Breast epithelium (tissue), 3 donors: ENCODE data around the gene COL6A6.

Experiments used
- POLR2A ChIP-seq: fragments of 450-650 bp; IDR thresholded peaks from one replicate; pipeline ENCODE4 v1.6.1; 2016; ENCODE audit warnings: antibody characterized with exemption, mild to moderate bottlenecking, moderate library complexity
- POLR2AphosphoS5 ChIP-seq, 3 donors: sonication (generic); formaldehyde crosslinking; IDR thresholded peaks; one replicate each; pipeline ENCODE4 v1.6.1; 2017; ENCODE audit warnings: antibody characterized with exemption in 3 of 3
- TF ChIP-seq, protein P1 (sequence below), 3 donors: fragments of 450-650 bp; IDR thresholded peaks; one replicate each; pipeline ENCODE4 v1.5.1; 2016 to 2017; ENCODE audit warnings: antibody characterized with exemption in 3 of 3, mild to moderate bottlenecking in 3 of 3, moderate library complexity in 3 of 3

DNA sequence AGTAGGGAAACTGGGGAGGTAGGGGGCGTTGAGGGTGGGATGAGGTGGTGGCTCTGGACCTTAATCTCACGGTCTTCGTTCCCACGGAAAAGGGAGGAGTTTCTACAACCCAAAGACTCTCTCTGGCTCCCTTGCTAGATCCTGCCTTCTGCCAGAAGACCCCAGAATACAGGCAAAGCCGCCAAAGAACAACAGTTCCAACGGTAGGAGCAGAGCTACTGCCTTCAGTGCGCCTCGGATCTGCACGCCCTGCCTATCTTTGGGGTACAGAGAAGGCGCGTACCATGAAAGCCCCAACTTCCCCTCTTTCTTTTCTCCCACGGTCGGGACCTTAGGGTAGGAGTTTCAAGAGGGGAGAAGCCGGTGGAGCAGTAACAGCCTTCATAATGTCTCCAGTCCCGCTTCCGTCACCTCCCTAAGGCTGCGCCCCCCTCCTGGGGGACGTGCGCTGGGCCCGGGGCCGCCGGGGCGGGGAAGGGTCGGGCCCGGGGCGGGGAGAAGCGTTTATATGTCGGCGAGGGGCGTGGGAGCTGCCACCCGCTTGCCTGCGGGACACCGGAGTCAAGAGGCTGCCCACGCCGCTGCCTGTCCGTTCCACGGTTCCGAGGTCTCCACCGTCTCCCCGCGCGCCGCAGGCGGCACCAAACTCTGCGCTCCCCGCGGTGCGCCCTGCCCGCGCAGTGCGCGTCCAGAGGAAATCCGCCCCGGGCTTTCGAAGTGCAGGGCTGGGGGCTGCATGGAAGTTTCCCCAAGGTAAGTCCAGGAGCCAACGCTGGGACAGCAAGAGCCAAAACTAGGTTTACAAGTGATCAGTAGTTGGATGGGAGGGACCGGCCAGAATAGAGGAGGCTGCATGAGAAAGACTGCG is at the start of gene COL6A6:
- TF ChIP-seq, protein P1, sequence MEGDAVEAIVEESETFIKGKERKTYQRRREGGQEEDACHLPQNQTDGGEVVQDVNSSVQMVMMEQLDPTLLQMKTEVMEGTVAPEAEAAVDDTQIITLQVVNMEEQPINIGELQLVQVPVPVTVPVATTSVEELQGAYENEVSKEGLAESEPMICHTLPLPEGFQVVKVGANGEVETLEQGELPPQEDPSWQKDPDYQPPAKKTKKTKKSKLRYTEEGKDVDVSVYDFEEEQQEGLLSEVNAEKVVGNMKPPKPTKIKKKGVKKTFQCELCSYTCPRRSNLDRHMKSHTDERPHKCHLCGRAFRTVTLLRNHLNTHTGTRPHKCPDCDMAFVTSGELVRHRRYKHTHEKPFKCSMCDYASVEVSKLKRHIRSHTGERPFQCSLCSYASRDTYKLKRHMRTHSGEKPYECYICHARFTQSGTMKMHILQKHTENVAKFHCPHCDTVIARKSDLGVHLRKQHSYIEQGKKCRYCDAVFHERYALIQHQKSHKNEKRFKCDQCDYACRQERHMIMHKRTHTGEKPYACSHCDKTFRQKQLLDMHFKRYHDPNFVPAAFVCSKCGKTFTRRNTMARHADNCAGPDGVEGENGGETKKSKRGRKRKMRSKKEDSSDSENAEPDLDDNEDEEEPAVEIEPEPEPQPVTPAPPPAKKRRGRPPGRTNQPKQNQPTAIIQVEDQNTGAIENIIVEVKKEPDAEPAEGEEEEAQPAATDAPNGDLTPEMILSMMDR (IDR thresholded peaks at IDR 0.05), result no peak
- TF ChIP-seq POLR2A (no peak), POLR2AphosphoS5 (IDR thresholded peaks at IDR 0.05) (no peak)
